ENCODE measurements around the gene PCNX2.

PCNX2 gene, protein sequence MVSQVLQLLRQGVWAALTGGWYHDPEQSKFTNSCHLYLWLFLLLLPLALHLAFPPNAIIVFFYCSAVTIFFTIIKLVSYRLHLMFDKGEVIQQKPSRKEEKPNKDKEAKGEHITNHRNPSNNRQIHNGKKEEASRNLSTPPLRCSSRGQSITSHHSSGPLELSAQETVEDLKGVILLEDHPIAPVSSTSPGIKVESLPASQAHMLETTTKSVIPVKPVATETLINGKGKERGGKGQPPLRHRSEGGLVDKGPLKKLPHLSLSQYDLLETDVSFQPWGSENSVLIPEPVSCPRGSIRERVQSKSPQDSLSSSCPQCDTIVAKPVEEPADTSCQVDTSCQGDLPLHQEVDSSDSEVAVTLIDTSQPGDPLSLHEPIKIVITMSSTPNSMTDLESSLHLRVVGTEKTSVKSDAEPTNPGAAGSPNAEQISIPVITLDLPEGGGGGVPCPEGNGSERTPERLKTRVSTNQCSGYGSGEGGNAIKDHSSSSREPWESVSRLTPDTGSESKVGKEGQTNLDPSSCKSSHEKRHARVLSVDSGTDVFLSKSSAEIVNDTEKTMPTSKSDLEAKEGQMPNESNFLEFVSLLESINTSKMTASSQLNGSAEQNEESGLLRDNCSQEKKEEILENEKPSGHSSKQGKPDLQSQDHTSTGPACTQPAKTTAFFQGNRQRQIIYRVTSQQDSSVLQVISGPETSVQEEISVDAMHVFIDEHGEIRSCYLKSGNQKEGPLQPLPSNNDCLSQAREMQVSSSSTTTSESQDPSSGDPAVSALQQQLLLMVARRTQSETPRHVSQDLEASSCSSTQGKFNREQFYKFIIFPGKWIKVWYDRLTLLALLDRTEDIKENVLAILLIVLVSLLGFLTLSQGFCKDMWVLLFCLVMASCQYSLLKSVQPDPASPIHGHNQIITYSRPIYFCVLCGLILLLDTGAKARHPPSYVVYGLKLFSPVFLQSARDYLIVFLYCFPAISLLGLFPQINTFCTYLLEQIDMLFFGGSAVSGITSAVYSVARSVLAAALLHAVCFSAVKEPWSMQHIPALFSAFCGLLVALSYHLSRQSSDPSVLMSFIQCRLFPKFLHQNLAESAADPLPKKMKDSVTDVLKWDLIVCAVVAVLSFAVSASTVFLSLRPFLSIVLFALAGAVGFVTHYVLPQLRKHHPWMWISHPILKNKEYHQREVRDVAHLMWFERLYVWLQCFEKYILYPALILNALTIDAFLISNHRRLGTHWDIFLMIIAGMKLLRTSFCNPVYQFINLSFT (N-terminal part only)

DNA sequence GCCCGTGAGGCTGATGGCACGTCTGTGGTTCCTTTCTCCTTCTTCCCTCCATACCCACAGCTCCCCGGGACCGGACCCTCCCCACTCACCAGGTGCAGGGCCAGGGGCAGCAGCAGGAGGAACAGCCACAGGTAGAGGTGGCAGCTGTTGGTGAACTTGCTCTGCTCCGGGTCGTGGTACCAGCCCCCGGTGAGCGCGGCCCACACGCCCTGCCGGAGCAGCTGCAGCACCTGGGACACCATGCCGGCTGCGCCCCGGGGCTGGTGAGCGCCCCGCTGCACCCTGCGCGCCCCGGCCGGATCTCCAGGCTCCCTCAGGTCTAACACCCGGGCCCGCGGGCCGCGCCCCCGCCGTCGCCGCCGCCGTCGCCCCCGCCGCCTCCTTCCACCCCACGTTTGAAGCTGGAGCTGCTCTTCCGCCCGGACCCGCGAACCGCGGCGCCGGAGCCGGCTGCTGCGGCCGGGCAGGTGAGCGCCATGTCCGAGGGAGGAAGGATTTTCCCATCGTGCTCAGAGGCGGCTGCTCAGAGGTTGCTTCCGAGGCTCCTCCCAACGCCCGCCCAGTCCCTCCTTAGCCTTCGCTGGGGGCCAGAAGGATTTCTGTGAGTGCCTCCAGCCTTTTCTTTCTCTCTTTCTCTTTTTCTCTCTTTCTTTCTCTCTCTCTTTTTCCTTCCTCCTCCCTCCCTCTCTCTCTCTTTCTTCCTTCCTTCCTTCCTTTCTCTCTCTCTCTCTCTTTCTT lies at the start of gene PCNX2:
PCNX2 (minus strand) TSS at position 489 of the 738 bp plus-strand sequence; CDS start at position 242, 247 bp downstream.
- TF ChIP-seq YY1 (IDR thresholded peaks at IDR 0.05; ENCODE audit: low read depth) (peak; percentile 91), EGR1 (IDR thresholded peaks at IDR 0.05) (no peak), TEAD4 (IDR thresholded peaks at IDR 0.05) (no peak), TAF1 (IDR thresholded peaks at IDR 0.05; ENCODE audit: low read depth) (peak; percentile 69; the same call in 1 of the 2 replicates)

DNA sequence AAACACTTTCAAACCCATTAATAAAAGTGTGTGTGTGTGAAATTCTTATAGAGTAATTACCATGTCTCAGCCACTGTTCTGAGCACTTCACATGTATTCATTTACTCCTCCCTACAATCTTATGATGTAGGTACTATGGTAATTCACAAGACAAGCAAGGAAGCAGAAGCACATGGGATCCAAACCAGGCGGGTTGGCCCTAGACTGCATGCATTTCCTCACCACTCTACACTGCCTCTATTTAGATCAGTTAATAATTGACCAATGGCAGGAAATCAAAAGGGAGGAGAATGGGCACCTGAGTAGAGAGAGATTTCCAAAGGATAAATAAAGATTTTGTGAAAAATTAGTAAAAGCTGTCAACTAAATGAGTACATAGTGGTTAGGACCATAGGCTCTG lies 47.7 kb upstream of the PCNX2 start:
- TF ChIP-seq TAF1 (IDR thresholded peaks at IDR 0.05; ENCODE audit: low read depth) (no peak), EP300 (IDR thresholded peaks at IDR 0.05; ENCODE audit: borderline replicate concordance) (no peak), TEAD4 (IDR thresholded peaks at IDR 0.05) (no peak), NFIC (IDR thresholded peaks at IDR 0.05) (no peak)

DNA sequence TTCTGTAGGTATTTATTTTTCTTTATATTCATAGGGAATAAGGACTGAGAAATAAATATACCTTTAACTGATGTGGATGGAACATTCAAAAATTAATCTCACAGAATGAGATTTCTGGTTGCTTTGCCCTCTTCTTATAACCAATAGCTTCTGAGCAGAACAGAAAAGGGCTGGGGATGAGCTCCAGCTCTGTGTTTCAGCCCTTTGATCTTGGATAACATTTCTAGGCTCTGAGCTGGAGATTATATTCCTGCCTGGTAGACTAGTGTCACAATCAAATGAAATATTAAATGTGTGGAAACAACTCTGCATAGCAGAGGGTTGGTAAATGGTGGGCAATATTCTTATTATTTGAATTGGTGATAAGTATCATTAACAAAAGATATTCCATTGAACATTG lies 46.6 kb upstream of the PCNX2 start:
- TF ChIP-seq, protein P1, sequence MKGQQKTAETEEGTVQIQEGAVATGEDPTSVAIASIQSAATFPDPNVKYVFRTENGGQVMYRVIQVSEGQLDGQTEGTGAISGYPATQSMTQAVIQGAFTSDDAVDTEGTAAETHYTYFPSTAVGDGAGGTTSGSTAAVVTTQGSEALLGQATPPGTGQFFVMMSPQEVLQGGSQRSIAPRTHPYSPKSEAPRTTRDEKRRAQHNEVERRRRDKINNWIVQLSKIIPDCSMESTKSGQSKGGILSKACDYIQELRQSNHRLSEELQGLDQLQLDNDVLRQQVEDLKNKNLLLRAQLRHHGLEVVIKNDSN (IDR thresholded peaks at IDR 0.05) = no peak
- TF ChIP-seq YY1 (IDR thresholded peaks at IDR 0.05; ENCODE audit: low read depth) (no peak), NFIC (IDR thresholded peaks at IDR 0.05) (no peak), EP300 (IDR thresholded peaks at IDR 0.05; ENCODE audit: borderline replicate concordance) (no peak), RAD21 (IDR thresholded peaks at IDR 0.05; ENCODE audit: low read depth) (no peak), TEAD4 (IDR thresholded peaks at IDR 0.05) (no peak), CEBPB (IDR thresholded peaks at IDR 0.05) (no peak), ZBTB7A (IDR thresholded peaks at IDR 0.05; ENCODE audit: low read depth) (no peak), TCF12 (IDR thresholded peaks at IDR 0.05; ENCODE audit: low read depth) (no peak), FOXM1 (IDR thresholded peaks at IDR 0.05; ENCODE audit: borderline replicate concordance, low read depth) (no peak), CREB1 (IDR thresholded peaks at IDR 0.05; ENCODE audit: low read depth) (no peak), TAF1 (IDR thresholded peaks at IDR 0.05; ENCODE audit: low read depth) (no peak), EGR1 (IDR thresholded peaks at IDR 0.05) (no peak)
- TF ChIP-seq, protein P2, sequence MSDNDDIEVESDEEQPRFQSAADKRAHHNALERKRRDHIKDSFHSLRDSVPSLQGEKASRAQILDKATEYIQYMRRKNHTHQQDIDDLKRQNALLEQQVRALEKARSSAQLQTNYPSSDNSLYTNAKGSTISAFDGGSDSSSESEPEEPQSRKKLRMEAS (IDR thresholded peaks at IDR 0.05) = no peak
- TF ChIP-seq, protein P3, sequence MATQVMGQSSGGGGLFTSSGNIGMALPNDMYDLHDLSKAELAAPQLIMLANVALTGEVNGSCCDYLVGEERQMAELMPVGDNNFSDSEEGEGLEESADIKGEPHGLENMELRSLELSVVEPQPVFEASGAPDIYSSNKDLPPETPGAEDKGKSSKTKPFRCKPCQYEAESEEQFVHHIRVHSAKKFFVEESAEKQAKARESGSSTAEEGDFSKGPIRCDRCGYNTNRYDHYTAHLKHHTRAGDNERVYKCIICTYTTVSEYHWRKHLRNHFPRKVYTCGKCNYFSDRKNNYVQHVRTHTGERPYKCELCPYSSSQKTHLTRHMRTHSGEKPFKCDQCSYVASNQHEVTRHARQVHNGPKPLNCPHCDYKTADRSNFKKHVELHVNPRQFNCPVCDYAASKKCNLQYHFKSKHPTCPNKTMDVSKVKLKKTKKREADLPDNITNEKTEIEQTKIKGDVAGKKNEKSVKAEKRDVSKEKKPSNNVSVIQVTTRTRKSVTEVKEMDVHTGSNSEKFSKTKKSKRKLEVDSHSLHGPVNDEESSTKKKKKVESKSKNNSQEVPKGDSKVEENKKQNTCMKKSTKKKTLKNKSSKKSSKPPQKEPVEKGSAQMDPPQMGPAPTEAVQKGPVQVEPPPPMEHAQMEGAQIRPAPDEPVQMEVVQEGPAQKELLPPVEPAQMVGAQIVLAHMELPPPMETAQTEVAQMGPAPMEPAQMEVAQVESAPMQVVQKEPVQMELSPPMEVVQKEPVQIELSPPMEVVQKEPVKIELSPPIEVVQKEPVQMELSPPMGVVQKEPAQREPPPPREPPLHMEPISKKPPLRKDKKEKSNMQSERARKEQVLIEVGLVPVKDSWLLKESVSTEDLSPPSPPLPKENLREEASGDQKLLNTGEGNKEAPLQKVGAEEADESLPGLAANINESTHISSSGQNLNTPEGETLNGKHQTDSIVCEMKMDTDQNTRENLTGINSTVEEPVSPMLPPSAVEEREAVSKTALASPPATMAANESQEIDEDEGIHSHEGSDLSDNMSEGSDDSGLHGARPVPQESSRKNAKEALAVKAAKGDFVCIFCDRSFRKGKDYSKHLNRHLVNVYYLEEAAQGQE (IDR thresholded peaks at IDR 0.05; ENCODE audit: low read depth) = no peak

DNA sequence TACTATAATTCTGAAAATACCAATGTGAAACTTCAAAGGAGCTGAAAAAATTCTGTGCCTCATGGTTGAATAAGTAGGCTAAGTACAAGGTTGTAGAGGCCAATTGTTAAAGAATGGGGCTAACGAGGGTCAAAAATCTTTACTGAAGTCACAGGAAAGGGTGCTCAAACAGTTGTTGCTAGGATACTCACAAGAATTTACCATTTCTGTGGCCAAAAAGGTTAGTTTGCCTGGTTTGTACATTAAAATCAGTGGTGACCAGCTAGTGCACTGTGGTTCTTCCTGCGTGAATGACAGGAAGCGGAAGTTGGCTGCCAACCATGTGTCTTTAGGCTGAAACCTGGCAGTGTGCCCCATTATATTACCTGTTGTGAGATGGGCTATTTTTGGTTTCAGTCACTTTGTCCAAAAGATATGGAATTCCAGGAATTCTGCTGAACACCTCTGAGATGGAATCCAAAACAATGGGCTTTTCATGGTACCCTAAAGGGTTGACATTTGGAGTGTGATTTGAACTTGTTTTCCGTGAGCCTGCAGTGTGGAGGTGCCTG lies 45.5 kb upstream of the PCNX2 start:
- TF ChIP-seq TEAD4 (IDR thresholded peaks at IDR 0.05) (peak; percentile 56; the same call in 1 of the 2 replicates), TAF1 (IDR thresholded peaks at IDR 0.05; ENCODE audit: low read depth) (no peak), NFIC (IDR thresholded peaks at IDR 0.05) (peak; percentile 52; the same call in 1 of the 2 replicates)

DNA sequence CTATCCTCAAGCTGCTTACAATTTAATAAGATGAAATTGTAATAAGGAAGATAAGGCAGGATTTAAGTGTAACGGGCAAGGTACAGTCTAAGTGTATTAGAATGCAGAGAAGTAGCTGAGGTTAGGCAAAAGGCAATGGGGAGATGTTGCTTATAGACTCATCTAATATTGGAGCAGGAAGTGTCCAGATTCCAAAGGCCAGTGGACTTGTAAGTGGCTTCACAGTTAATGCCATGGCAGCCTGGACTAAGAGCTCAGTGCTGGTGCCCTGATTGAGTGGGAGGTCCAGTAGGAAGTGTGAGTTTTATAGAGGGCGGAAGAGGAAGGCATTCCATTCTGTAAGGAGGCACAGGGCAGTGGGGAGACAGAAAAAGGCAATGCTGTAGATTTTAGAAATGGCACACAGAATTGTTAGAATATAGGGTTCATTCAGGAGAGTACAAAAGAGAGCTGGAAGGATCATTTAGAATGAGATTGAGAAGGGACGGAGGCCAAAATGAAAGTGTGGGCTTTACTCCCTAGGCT lies 44.6 kb upstream of the PCNX2 start:
- TF ChIP-seq TEAD4 (IDR thresholded peaks at IDR 0.05) = no peak
- no peak for TF ChIP-seq EGR1 (IDR thresholded peaks at IDR 0.05)
- TF ChIP-seq NFIC (IDR thresholded peaks at IDR 0.05) = no peak
- no peak for TF ChIP-seq TCF12 (IDR thresholded peaks at IDR 0.05; ENCODE audit: low read depth)
- TF ChIP-seq ZBTB7A (IDR thresholded peaks at IDR 0.05; ENCODE audit: low read depth) = no peak
- TF ChIP-seq TAF1 (IDR thresholded peaks at IDR 0.05; ENCODE audit: low read depth) = no peak
- TF ChIP-seq, protein P1 (IDR thresholded peaks at IDR 0.05) = no peak
- no peak for TF ChIP-seq EP300 (IDR thresholded peaks at IDR 0.05; ENCODE audit: borderline replicate concordance)
- TF ChIP-seq, protein P3 (IDR thresholded peaks at IDR 0.05; ENCODE audit: low read depth) = no peak
